Activated CD4-positive, alpha-beta T cell treated with anti-CD3 and anti-CD28 coated beads, Interleukin-10, Interleukin-2, amounts not matched to agents 100 ng/mL and 50 ng/mL, durations not matched to agents 16 hours and 8 hours (primary cell): ENCODE data around the gene ZRANB2.

Experiments used
- DNase-seq: peaks from one replicate; pipeline ENCODE4 v3.0.0-alpha.2; 2020

ZRANB2 gene

DNA sequence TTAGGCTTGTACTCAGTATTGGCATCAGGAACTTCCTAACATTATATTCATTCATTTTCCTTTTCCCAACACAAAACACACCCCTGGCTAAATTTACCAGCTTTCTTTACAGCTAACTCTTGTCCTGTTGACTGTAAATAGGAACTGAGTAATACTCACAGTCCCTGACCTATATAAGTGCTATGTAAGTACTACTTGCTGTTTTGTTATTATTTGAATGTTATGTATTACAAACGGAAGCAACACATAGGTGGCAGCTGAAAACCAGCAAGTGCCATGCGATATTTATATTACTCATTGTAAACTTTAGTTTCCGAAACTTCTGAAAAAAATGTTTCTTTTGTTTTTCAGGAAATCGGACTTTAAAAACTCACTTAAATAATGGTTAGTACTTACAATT is 54.7 kb downstream of the ZRANB2 start:
- DNase-seq, result no peak

DNA sequence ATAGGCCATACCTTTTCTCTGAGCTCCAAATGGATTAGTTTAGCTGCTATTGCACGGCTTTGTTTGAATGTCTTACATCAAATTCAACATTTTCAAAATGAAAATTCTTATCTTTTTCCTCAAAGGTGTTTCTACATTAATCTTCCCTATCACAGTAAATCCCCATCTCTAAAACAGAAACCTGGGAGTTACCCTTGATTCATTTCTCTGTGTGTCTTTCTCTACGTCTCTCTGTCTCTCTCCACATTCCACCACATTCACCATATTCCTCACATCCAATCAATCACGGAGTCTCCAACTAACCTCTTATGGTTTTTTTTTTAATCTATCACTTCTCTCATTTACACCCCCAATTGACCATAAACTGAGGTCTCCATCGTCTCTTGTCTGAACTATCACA is 57.3 kb downstream of the ZRANB2 start:
- DNase-seq, result no peak

DNA sequence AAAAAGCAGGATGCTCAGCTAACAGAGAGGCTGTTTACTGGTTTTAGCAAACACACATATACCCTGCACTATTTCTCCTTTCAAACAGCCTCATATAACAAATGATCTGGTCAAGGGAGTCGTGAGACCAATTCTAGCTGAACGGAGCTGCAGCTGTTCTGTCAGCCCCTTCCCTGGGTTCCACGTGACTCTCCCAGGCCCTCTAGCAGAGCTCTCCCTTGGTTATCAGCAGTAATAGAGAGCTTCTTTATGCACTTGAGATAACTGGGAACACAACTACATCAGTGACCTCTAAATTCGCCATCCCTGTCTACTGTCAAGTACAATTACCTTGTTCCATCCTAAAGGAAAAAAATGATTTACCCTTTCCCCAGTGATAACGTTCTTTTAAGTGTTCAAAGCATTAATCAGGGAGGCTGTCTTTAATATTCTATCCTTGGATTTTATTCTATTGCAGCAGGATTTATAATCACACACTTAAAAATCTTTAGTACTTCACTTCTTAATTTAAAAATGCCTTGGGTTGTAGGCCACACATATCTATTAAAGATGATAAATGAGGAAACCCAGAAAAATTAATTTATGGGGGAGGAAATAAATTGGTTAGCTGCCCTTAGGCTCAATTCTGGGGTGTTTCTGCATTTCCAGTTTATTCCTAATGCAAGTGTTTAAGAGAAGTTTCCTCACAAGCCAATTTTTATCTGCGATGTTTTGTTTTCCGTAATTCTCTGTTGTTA is 61.4 kb downstream of the ZRANB2 start:
- DNase-seq, result no peak

DNA sequence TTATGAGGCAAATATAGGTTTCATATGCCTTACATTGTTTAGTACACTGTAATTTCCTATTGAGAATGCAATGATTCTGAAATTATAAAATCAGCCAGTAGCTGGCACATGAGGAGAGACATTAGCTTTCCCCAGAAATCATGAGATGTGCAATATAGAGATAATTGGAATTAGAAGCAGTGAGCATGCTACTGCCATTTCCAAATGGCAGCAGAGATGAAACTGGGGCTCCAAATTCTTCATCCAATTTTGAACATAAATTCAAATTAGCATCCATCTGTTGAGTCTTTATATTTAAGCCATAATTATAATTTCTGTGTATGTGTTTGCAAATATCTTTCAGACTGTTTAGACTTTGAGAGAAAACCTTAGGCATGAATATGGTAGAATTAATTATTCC is 62.0 kb downstream of the ZRANB2 start:
- DNase-seq, result no peak

DNA sequence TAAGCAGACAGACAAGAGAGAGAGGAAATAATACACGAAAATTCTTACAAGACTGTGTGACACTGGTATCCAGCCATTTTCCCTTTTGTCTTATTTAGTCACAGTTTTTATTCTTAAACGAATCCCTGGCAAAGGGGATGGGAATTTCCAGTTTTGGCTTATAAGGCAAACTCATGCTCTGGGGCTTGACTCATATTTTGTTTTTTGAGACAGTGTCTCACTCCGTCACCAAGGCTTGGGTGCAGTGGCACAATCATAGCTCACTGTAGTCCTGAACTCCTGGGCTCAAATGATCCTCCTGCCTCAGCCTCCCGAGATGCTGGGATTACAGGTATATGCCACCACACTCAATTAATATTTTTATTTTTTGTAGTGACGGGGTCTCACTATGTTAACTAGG is 65.1 kb downstream of the ZRANB2 start:
- DNase-seq, result no peak

DNA sequence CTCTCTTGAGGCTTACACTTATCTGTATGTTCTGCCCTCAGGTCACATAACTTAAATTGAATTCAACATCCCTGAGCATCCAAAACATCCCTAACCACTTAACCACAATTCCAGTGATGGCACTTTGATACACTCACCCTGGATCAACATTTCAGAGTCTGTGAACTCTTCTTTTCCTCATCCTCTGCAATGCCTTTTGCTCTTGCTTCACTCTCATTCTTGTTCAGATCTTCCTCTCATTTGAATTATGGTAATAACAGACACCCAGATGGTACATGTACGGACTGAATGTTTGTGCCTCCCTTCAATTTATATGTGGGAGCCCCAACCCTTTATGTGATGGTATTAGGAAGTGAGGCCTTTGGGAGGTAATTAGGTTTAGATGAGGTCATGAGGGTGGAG is 66.7 kb downstream of the ZRANB2 start:
- DNase-seq, result no peak
